K562 (cell line): ENCODE results near the gene CNOT6. TPM values are rescaled to one million over a fixed set of nuclear protein-coding genes. Genes with fewer than 3 reads are reported as not detected.
A peak's percentile ranks its signal among the peaks of the same experiment; 100 is the strongest.

Experiments used
- DPF2 ChIP-seq: fragments of 450-650 bp; IDR thresholded peaks from 2 replicates; pipeline ENCODE4 v1.6.1; 2016
- ID3 ChIP-seq, 2 experiments: fragments of 250-450 bp in 1 of 2; fragments of 450-650 bp in 1 of 2; sonication (Bioruptor Pico) in 1 of 2; IDR thresholded peaks; 2 replicates each; pipeline versions ENCODE4 v1.6.1 to v1.8.0; 2016 to 2021; ENCODE audit warnings: mild to moderate bottlenecking in 2 of 2, moderate library complexity in 2 of 2, missing compliant biosample characterization in 1 of 2, missing genetic modification characterization in 1 of 2
- IRF9 ChIP-seq: fragments of 450-650 bp; IDR thresholded peaks from 2 replicates; pipeline ENCODE4 v1.6.1; 2016; ENCODE audit warnings: missing biosample characterization, missing genetic modification characterization
- KLF16 ChIP-seq: IDR thresholded peaks from 2 replicates; pipeline ENCODE4 v1.6.1; 2016; ENCODE audit warnings: antibody characterized with exemption
- NFIC ChIP-seq: fragments of 450-650 bp; IDR thresholded peaks from 2 replicates; pipeline ENCODE4 v1.6.1; 2017; ENCODE audit warnings: mild to moderate bottlenecking, inconsistent platforms
- POLR2A ChIP-seq: fragments of 450-650 bp; conservative IDR thresholded peaks from 2 replicates; pipeline ENCODE4 v1.6.1; 2016
- SMARCE1 ChIP-seq: fragments of 450-650 bp; IDR thresholded peaks from 2 replicates; pipeline ENCODE4 v1.7.1; 2016; ENCODE audit warnings: mild to moderate bottlenecking
- TOE1 ChIP-seq, 2 experiments: fragments of 450-650 bp in 1 of 2; sonication (generic) in 1 of 2; formaldehyde crosslinking in 1 of 2; IDR thresholded peaks; 2 replicates each; pipeline versions ENCODE4 v1.7.1 to v1.8.0; 2016 to 2022; ENCODE audit warnings: borderline replicate concordance in 2 of 2, mild to moderate bottlenecking in 2 of 2, antibody characterized with exemption in 1 of 2, inconsistent platforms in 1 of 2, low read depth in 1 of 2, missing genetic modification reagents in 1 of 2, moderate library complexity in 1 of 2
- TRIM24 ChIP-seq, 2 experiments: fragments of 450-650 bp; IDR thresholded peaks; 2 replicates each; pipeline ENCODE4 v1.6.1; 2016
- ZBTB43 ChIP-seq: sonication (generic); formaldehyde crosslinking; IDR thresholded peaks from 2 replicates; pipeline ENCODE4 v1.8.0; 2023; ENCODE audit warnings: mild to moderate bottlenecking, missing genetic modification reagents
- ZKSCAN8 ChIP-seq: fragments of 200-800 bp; sonication (Bioruptor generic); IDR thresholded peaks from 2 replicates; pipeline ENCODE4 v1.6.1; 2016; ENCODE audit warnings: missing genetic modification characterization, missing compliant biosample characterization
- polyA plus RNA-seq, 8 experiments: library from polyadenylated mRNA; depleted of rRNA in 4 of 8; stranded (reverse) in 5 of 8; unstranded in 3 of 8; fragments of >200 nt; fragmentation: Nextera tagmentation in 2 of 8; fragmentation: Illumina TruSeq in 1 of 8; extraction: Ambion mirVana in 2 of 8; extraction: Trizol in 1 of 8; gene quantifications; 2 replicates each; pipeline versions ENCODE4 v1.2.1 to v1.2.3, GENCODE V29; 2011 to 2014; ENCODE audit warnings: inconsistent platforms in 1 of 8, missing spikeins in 1 of 8
- total RNA-seq, 7 experiments: library from RNA; depleted of rRNA in 6 of 7; stranded (reverse); fragments of >200 nt in 6 of 7; fragmentation: Illumina TruSeq in 2 of 7; extraction: Trizol in 2 of 7; gene quantifications; 2 replicates each; pipeline versions ENCODE4 v1.2.1 to v1.2.3, GENCODE V29; 2011 to 2021; ENCODE audit warnings: low replicate concordance in 1 of 7

The CNOT6 gene
- total and polyA plus RNA-seq, 9 of the 15 experiments (the other 6 are each of a cell fraction or from before 2014, with no cell fraction given): 4.9 to 32.4 (median 14.0) TPM

GRCh38 chr5:180595046-180595379 is 100.8 kb downstream of the CNOT6 start (continued):
- TF ChIP-seq TRIM24 (IDR thresholded peaks at IDR 0.05) (peak; percentile 59 to 76; a peak in 3 of 4 replicates), ID3 (CRISPR knock-in tag; IDR thresholded peaks at IDR 0.05) (no peak), ID3 (tag; IDR thresholded peaks at IDR 0.05) (no peak), IRF9 (tag) (0 out of 2 replicates have a peak, but pooled peaks have one; percentile 6), SMARCE1 (0 out of 2 replicates have a peak, but pooled peaks have one; percentile 7), KLF16 (no peak), POLR2A (no peak), DPF2 (0 out of 2 replicates have a peak, but pooled peaks have one; percentile 62), ZBTB43 (CRISPR knock-in tag) (peak; percentile 98), NFIC (0 out of 2 replicates have a peak, but pooled peaks have one; percentile 9), ZKSCAN8 (CRISPR knock-in tag) (no peak), TOE1 (IDR thresholded peaks at IDR 0.05; ENCODE audit: borderline replicate concordance) (peak; percentile 75), TOE1 (CRISPR knock-in tag; IDR thresholded peaks at IDR 0.05; ENCODE audit: borderline replicate concordance, low read depth) (no peak)
- TF ChIP-seq, all 486 proteins: peak for 15
